Neutrophil (primary cell): ENCODE results near the gene GDF2.

ENCODE experiments used
- H3K27ac ChIP-seq: fragments of 200-600 bp; sonication (generic); 2 replicates; pipeline ENCODE4 v1.5.1; 2016; ENCODE audit warnings: mild to moderate bottlenecking, moderate library complexity
- H3K27me3 ChIP-seq: fragments of 200-600 bp; sonication (generic); 2 replicates; pipeline ENCODE4 v1.6.0; 2016; ENCODE audit warnings: mild to moderate bottlenecking
- H3K36me3 ChIP-seq: fragments of 200-600 bp; sonication (generic); 2 replicates; pipeline ENCODE4 v1.5.1; 2017
- H3K4me1 ChIP-seq, 2 experiments: fragments of 200-600 bp in 1 of 2; sonication (generic) in 1 of 2; 1 replicate in 1 of 2; 2 replicates in 1 of 2; pipeline versions ENCODE4 v1.5.1 to v1.6.1; 2013 to 2016; ENCODE audit warnings: low read depth in 1 of 2, low read length in 1 of 2, mild to moderate bottlenecking in 1 of 2, moderate library complexity in 1 of 2; ENCODE audit not compliant: control insufficient read depth in 1 of 2, insufficient read depth in 1 of 2
- H3K4me3 ChIP-seq, 2 experiments: fragments of 200-600 bp in 1 of 2; sonication (generic) in 1 of 2; 1 replicate in 1 of 2; 2 replicates in 1 of 2; pipeline ENCODE4 v1.5.1; 2013 to 2016; ENCODE audit warnings: low read depth in 1 of 2, low read length in 1 of 2, mild to moderate bottlenecking in 1 of 2, moderate library complexity in 1 of 2
- H3K9me3 ChIP-seq: fragments of 200-600 bp; sonication (generic); 2 replicates; pipeline ENCODE4 v1.5.1; 2016
- TF ChIP-seq, protein P1 (sequence below): fragments of 200-600 bp; sonication (generic); IDR thresholded peaks from 2 replicates; pipeline ENCODE4 v1.5.1; 2016; ENCODE audit warnings: antibody characterized with exemption

GDF2 gene

DNA sequence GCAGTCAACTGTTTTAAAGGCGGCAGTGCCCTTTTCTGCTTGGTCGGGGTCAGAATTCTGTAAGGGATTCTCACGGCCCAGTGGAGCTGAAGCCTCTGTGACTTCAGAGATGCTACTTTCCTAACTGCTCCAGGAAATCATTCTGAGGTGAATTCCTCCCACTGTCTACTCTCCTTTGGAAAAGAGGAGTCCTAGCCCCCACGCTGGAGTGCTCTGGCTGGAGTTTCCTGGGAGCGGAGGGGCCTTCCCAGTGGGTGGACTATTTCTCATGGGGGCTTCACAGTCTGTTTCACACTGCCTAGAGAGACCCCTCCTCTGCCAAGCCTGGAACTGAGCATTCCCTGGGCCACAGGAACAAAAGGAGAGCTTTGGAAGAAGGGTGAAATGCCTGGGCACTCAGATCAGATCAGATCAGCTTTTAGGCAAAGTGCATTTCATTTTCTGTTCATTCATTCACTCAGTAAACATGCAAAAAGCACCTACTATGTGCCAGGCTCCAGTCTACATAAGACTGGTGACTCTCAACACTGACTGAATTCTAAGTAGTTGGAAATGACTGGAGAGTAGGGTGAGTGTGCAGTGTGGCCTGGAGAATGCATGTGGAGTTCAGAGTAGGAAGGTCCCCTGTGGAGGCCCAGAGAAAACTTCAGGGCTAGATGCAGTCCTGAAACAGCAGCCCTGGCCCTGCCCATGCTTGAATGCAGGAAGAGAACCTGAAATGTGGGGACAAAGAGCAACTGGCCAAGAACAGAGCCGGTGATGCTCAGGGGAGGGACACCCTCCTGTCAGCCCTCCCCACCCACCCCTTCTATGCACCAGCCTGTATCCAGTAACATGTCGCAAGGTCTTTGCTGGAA lies 49.6 kb downstream of the GDF2 start:
- TF ChIP-seq, protein P1, sequence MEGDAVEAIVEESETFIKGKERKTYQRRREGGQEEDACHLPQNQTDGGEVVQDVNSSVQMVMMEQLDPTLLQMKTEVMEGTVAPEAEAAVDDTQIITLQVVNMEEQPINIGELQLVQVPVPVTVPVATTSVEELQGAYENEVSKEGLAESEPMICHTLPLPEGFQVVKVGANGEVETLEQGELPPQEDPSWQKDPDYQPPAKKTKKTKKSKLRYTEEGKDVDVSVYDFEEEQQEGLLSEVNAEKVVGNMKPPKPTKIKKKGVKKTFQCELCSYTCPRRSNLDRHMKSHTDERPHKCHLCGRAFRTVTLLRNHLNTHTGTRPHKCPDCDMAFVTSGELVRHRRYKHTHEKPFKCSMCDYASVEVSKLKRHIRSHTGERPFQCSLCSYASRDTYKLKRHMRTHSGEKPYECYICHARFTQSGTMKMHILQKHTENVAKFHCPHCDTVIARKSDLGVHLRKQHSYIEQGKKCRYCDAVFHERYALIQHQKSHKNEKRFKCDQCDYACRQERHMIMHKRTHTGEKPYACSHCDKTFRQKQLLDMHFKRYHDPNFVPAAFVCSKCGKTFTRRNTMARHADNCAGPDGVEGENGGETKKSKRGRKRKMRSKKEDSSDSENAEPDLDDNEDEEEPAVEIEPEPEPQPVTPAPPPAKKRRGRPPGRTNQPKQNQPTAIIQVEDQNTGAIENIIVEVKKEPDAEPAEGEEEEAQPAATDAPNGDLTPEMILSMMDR: no peak

DNA sequence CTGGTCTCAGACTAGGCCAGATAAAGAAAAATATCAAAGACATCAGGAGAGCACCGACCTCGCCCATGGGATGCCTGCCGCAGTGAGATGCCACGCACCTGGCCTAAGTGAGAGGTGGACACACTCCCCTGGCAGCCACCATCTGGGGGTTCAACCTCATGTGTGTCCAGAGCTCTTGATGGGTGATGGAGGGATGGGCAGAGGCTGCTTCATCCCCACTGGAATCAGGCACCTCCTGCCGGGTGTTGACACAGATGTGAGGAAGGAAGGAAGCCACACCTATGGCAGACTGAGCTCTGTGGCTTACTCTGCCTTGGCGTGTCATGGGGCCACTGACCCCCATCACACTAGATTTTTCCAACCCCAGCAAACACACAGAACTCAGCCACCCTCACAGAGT lies 50.5 kb downstream of the GDF2 start:
- Histone ChIP-seq H3K27ac (no peak overlapping the region), H3K27me3 (peaks cover 27% of the 10 kb centered on the region), H3K4me3 (no peak overlapping the region), H3K4me1 (no peaks in the 10 kb centered on the region), H3K9me3 (no peaks in the 10 kb centered on the region), H3K36me3 (no peaks in the 10 kb centered on the region)
- TF ChIP-seq, protein P1: no peak

More for the DNA sequence above, 49.6 kb downstream of the GDF2 start:
- no peak overlapping the region for H3K4me3 ChIP-seq
- no peak overlapping the region for H3K27ac ChIP-seq
- H3K9me3 ChIP-seq: no peaks in the 10 kb centered on the region
- H3K4me1 ChIP-seq: no peaks in the 10 kb centered on the region
- H3K36me3 ChIP-seq: no peaks in the 10 kb centered on the region
- peaks cover 19% of the 10 kb centered on the region for H3K27me3 ChIP-seq

DNA sequence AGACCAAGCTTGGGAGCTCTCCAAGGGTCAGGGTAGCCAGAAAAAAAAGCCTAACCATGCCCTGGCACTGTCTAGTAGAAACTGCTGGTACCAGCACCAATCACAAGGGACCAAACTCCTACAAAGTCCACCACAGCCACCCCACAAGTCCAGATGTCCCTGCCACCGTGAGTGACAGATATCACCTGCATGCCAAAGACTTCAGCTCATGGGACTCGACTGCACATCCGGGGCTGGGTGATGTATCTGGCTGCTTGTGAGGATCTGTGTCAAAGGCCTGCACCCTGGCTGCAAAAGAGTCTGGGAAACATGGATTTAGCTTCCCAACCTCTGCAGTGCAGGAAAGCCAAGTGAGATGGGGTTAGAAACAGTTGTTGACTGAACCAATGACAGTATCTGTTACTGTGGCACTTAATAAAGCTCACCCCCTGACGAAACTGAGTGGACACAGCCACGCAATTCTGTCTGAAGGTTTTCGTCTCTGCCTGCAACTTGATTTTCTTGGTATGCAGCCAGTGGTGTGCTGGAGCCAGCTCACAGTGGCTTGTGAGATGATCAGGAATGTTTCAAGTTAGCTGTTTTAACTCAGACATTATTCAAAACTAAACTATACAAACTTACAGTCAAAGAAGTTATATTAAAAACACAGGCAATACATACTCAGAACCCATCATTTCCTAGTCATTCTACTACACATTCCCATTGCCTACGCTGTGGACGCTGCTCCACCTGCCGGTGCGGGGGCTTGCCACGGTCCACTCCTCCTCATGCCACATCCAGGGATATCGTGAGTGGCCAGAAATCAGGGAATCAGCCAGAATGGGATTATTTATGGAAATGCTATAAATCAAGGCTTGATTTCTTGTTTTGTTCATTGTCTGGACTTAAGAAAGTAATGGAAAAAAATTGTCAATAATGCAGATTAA lies 52.6 kb downstream of the GDF2 start:
- no peak overlapping the region for H3K27ac ChIP-seq
- peaks cover 49% of the 10 kb centered on the region for H3K27me3 ChIP-seq

DNA sequence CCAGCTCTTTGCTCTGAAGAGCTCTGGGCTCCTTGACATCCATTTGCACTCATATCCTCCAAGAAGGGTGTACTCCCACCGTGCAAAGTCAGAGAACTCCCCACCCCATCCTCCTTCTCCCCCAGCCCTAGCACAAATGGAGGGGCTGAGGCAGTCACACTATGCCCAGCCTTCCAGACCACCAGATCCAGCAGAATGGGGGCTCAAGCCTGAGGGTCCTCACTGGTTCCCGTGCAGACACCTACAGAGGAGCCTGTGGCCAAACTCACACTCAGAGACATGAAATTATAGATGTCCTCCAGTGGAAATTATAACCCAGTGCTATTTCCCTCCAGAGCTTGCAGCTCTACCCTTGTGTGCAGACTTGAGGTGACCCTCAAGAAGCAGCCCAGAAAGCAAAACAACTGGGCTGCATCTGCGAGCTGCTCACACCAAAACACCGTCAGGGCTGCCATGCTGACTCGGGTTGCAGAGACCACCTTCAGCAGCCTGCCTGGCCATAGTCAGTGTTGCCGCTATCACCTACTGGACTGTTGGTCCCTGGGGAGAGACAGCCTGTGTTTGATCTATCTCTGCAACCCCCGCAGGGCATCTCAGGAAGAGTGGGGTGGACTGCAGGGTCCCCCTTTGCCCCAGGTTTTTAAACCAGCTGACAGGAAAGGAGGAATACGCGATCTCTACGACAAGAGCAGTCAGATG lies 54.4 kb downstream of the GDF2 start:
- no peak overlapping the region for H3K27ac ChIP-seq
- no peak overlapping the region for H3K4me3 ChIP-seq
- H3K27me3 ChIP-seq: peaks cover 67% of the 10 kb centered on the region
- no peaks in the 10 kb centered on the region for H3K36me3 ChIP-seq
- no peaks in the 10 kb centered on the region for H3K4me1 ChIP-seq
- H3K9me3 ChIP-seq: no peaks in the 10 kb centered on the region
- TF ChIP-seq, protein P1: no peak

More for the DNA sequence above, 52.6 kb downstream of the GDF2 start:
- TF ChIP-seq, protein P1: no peak
- Histone ChIP-seq H3K9me3 (no peaks in the 10 kb centered on the region), H3K36me3 (no peaks in the 10 kb centered on the region), H3K4me3 (no peak overlapping the region), H3K4me1 (no peaks in the 10 kb centered on the region)
